ENCODE results near the gene HVCN1.

GRCh38 chr12:110696283-110696682, 7.4 kb upstream of the HVCN1 start:
- TF ChIP-seq TAF1 (IDR thresholded peaks at IDR 0.05; ENCODE audit: borderline replicate concordance, insufficient read depth, low read length) (no peak), POLR2AphosphoS5 (IDR thresholded peaks at IDR 0.05; ENCODE audit: low read depth, low read length) (no peak), REST (IDR thresholded peaks at IDR 0.05; ENCODE audit: insufficient read depth in 1 of 2, low read depth in 2 of 2, low read length in 2 of 2) (no peak)

All from PFSK-1 (cell line).